Panc1 (cell line): ENCODE data around the gene TSPAN15.

Source experiments
- CTCF ChIP-seq: fragments of 450-650 bp; IDR thresholded peaks from 2 replicates; pipeline ENCODE4 v1.5.1; 2017; ENCODE audit warnings: mild to moderate bottlenecking
- POLR2AphosphoS5 ChIP-seq: IDR thresholded peaks from 2 replicates; pipeline ENCODE4 v1.6.1; 2012; ENCODE audit warnings: mild to moderate bottlenecking, low read depth, low read length, moderate library complexity
- TCF7L2 ChIP-seq: IDR thresholded peaks from 2 replicates; pipeline ENCODE4 v1.6.1; 2011; ENCODE audit warnings: mild to moderate bottlenecking, low read depth, low read length, inconsistent platforms

- TF ChIP-seq CTCF (no peak), TCF7L2 (no peak), POLR2AphosphoS5 (no peak)
Measured at GRCh38 chr10:69467928-69468750, 16.9 kb downstream of the TSPAN15 start.
